IMR-90 (cell line): ENCODE results near the gene ADGRV1. TPM values are rescaled to one million over a fixed set of nuclear protein-coding genes. Genes with fewer than 3 reads are reported as not detected.

Experiments
- ATAC-seq: fragments of 200-7000 bp; cut with Tn5 transposase; 2 replicates; pipeline ENCODE4 v1.9.1; 2020; ENCODE audit warnings: low read depth, mild to moderate bottlenecking, moderate library complexity
- BruUV-seq: library from RNA; stranded (reverse); fragments of 400-500 nt; replicated peaks from 2 replicates; lab custom pipeline; 2021; lab: Mats Ljungman, UMichigan
- CTCF ChIA-PET: fragments of 300-600 bp; formaldehyde crosslinking; extraction: SDS; loops from one replicate; lab custom pipeline; 2021; ENCODE audit warnings: antibody characterized with exemption; lab: Yijun Ruan, JAX
- POLR2A ChIA-PET: fragments of 300-600 bp; sonication (Branson Sonifier 250); formaldehyde crosslinking; loops from one replicate; lab custom pipeline; 2022; ENCODE audit warnings: antibody characterized with exemption; ENCODE audit not compliant: unreplicated experiment; lab: Charles Lee
- DNase-seq: peaks from one replicate; pipeline ENCODE4 v3.0.0; 2013
- H2AFZ ChIP-seq: replicated peaks from 2 replicates; pipeline ENCODE3; 2013; ENCODE audit warnings: low read length, mild to moderate bottlenecking; ENCODE audit not compliant: poor library complexity
- H2AK5ac ChIP-seq: 2 replicates; pipeline ENCODE4 v1.6.1; 2013; ENCODE audit warnings: low read depth, low read length, inconsistent platforms
- H2AK9ac ChIP-seq: replicated peaks from 2 replicates; pipeline ENCODE3; 2013; ENCODE audit warnings: mild to moderate bottlenecking, low read depth, low read length, moderate library complexity; ENCODE audit not compliant: poor library complexity
- H2BK120ac ChIP-seq: 2 replicates; pipeline ENCODE4 v1.6.1; 2013; ENCODE audit warnings: low read depth, low read length, inconsistent platforms
- H2BK15ac ChIP-seq: 3 replicates; pipeline ENCODE4 v1.6.1; 2013; ENCODE audit warnings: low read depth, low read length, inconsistent platforms
- H2BK20ac ChIP-seq: 2 replicates; pipeline ENCODE4 v1.6.1; 2013; ENCODE audit warnings: low read depth, mild to moderate bottlenecking, inconsistent platforms, low read length, moderate library complexity
- H2BK5ac ChIP-seq: 2 replicates; pipeline ENCODE4 v1.6.1; 2013; ENCODE audit warnings: mild to moderate bottlenecking, low read depth, low read length, inconsistent platforms; ENCODE audit not compliant: poor library complexity, severe bottlenecking
- H3K14ac ChIP-seq: replicated peaks from 2 replicates; pipeline ENCODE4 v1.6.1; 2013; ENCODE audit warnings: low read depth, low read length, inconsistent platforms
- H3K18ac ChIP-seq: 2 replicates; pipeline ENCODE4 v1.6.1; 2013; ENCODE audit warnings: low read depth, low read length, control low read depth
- H3K23ac ChIP-seq: 2 replicates; pipeline ENCODE4 v1.6.1; 2013; ENCODE audit warnings: low read depth, low read length, inconsistent platforms
- H3K27ac ChIP-seq: 2 replicates; pipeline ENCODE4 v1.5.1; 2013; ENCODE audit warnings: mild to moderate bottlenecking, control low read depth, low read length; ENCODE audit not compliant: insufficient read depth
- H3K27me3 ChIP-seq: 2 replicates; pipeline ENCODE4 v1.6.1; 2013; ENCODE audit warnings: low read length; ENCODE audit not compliant: control insufficient read depth, insufficient read depth
- H3K36me3 ChIP-seq: 2 replicates; pipeline ENCODE4 v1.6.1; 2013; ENCODE audit warnings: low read length, mixed read lengths; ENCODE audit not compliant: control insufficient read depth, insufficient read depth
- H3K4ac ChIP-seq: 2 replicates; pipeline ENCODE4 v1.6.1; 2013; ENCODE audit warnings: low read depth, low read length, inconsistent platforms
- H3K4me1 ChIP-seq: 2 replicates; pipeline ENCODE4 v1.6.1; 2013; ENCODE audit warnings: low read length, mixed read lengths; ENCODE audit not compliant: control insufficient read depth, insufficient read depth
- H3K4me2 ChIP-seq: 2 replicates; pipeline ENCODE4 v1.6.1; 2013; ENCODE audit warnings: low read depth, mild to moderate bottlenecking, control low read depth, low read length, moderate library complexity
- H3K4me3 ChIP-seq: 2 replicates; pipeline ENCODE4 v1.5.1; 2013; ENCODE audit warnings: low read depth, mild to moderate bottlenecking, control low read depth, low read length, moderate library complexity; ENCODE audit not compliant: insufficient read depth
- H3K56ac ChIP-seq: 2 replicates; pipeline ENCODE4 v1.6.1; 2013; ENCODE audit warnings: low read length, inconsistent platforms; ENCODE audit not compliant: insufficient read depth; ENCODE audit errors: extremely low read depth
- H3K79me1 ChIP-seq, 2 experiments: 2 replicates each; pipeline ENCODE4 v1.6.1; 2013; ENCODE audit warnings: low read length in 2 of 2, inconsistent platforms in 1 of 2, low read depth in 1 of 2
- H3K9ac ChIP-seq: 2 replicates; pipeline ENCODE4 v1.6.1; 2013; ENCODE audit warnings: low read depth, low read length, control low read depth
- H3K9me1 ChIP-seq: 2 replicates; pipeline ENCODE4 v1.6.1; 2013; ENCODE audit warnings: low read length, inconsistent platforms; ENCODE audit not compliant: insufficient read depth
- H3K9me3 ChIP-seq: 2 replicates; pipeline ENCODE4 v1.6.1; 2013; ENCODE audit warnings: low read length; ENCODE audit not compliant: control insufficient read depth, insufficient read depth
- H4K20me1 ChIP-seq: 2 replicates; pipeline ENCODE4 v1.6.1; 2013; ENCODE audit warnings: low read length, inconsistent platforms; ENCODE audit not compliant: insufficient read depth
- H4K5ac ChIP-seq: 2 replicates; pipeline ENCODE4 v1.6.1; 2013; ENCODE audit warnings: mild to moderate bottlenecking, low read depth, low read length, control low read depth
- H4K8ac ChIP-seq, 2 experiments: 2 replicates each; pipeline ENCODE4 v1.6.1; 2013; ENCODE audit warnings: low read depth in 2 of 2, low read length in 2 of 2, control low read depth in 1 of 2, inconsistent platforms in 1 of 2
- H4K91ac ChIP-seq: 2 replicates; pipeline ENCODE4 v1.6.1; 2013; ENCODE audit warnings: low read depth, low read length, inconsistent platforms; ENCODE audit not compliant: insufficient read depth
- BHLHE40 ChIP-seq: fragments of 150-350 bp; IDR thresholded peaks from 2 replicates; pipeline ENCODE4 v1.6.1; 2016; ENCODE audit warnings: mild to moderate bottlenecking, low read depth, low read length
- CEBPB ChIP-seq: IDR thresholded peaks from 2 replicates; pipeline ENCODE4 v1.6.1; 2012; ENCODE audit warnings: low read depth, low read length, improper control_type of control experiment
- CHD1 ChIP-seq: IDR thresholded peaks from 2 replicates; pipeline ENCODE4 v1.6.1; 2012; ENCODE audit warnings: low read depth, low read length, improper control_type of control experiment
- FOS ChIP-seq: fragments of 150-350 bp; IDR thresholded peaks from 2 replicates; pipeline ENCODE4 v1.6.1; 2016; ENCODE audit warnings: low read depth, low read length
- MAFK ChIP-seq: IDR thresholded peaks from 2 replicates; pipeline ENCODE4 v1.6.1; 2012; ENCODE audit warnings: low read depth, low read length, improper control_type of control experiment
- MAZ ChIP-seq: IDR thresholded peaks from 2 replicates; pipeline ENCODE4 v1.6.1; 2012; ENCODE audit warnings: low read depth, mild to moderate bottlenecking, low read length, improper control_type of control experiment, moderate library complexity, borderline replicate concordance
- MXI1 ChIP-seq: IDR thresholded peaks from 2 replicates; pipeline ENCODE4 v1.6.1; 2012; ENCODE audit warnings: low read depth, mild to moderate bottlenecking, low read length, moderate library complexity, borderline replicate concordance
- NFE2L2 ChIP-seq: fragments of 150-350 bp; IDR thresholded peaks from 2 replicates; pipeline ENCODE4 v1.6.1; 2016; ENCODE audit warnings: low read depth, mild to moderate bottlenecking, low read length
- POLR2A ChIP-seq: IDR thresholded peaks from 2 replicates; pipeline ENCODE4 v1.6.1; 2012; ENCODE audit warnings: mild to moderate bottlenecking, low read depth, low read length
- RAD21 ChIP-seq: IDR thresholded peaks from 2 replicates; pipeline ENCODE4 v1.6.1; 2012; ENCODE audit warnings: low read length, improper control_type of control experiment
- RCOR1 ChIP-seq: IDR thresholded peaks from 2 replicates; pipeline ENCODE4 v1.6.1; 2012; ENCODE audit warnings: mild to moderate bottlenecking, low read length, improper control_type of control experiment; ENCODE audit not compliant: insufficient replicate concordance
- RFX5 ChIP-seq: IDR thresholded peaks from 2 replicates; pipeline ENCODE4 v1.8.0; 2012; ENCODE audit warnings: low read depth, mild to moderate bottlenecking, low read length, moderate library complexity
- SMC3 ChIP-seq: fragments of 150-350 bp; IDR thresholded peaks from 2 replicates; pipeline ENCODE4 v1.6.1; 2016; ENCODE audit warnings: low read depth, mild to moderate bottlenecking, antibody characterized with exemption, low read length, moderate library complexity
- WGBS, 2 experiments: methylation state at CpG; one replicate each; pipeline versions ENCODE4 v1.1.5 to v1.1.7; 2013; ENCODE audit warnings: missing lambda C conversion rate in 2 of 2; ENCODE audit not compliant: insufficient read length in 1 of 2; ENCODE audit errors: extremely low coverage in 2 of 2; 5-methylcytosine and 5-hydroxymethylcytosine counted together
- dilution Hi-C: fragments of 300-500 bp; cut with HindIII; formaldehyde crosslinking; loops from one replicate; pipeline ENCODE4 v1.14.3; 2018; ENCODE audit warnings: low sequenced_read_pairs; ENCODE audit not compliant: unreplicated experiment
- in situ Hi-C: fragments of 300-500 bp; cut with MboI; formaldehyde crosslinking; loops from 3 replicates; pipeline ENCODE4 v1.14.3; 2019; ENCODE audit warnings: low sequenced_read_pairs, inconsistent platforms, mixed read lengths
- intact Hi-C: fragments of 100-400 bp; cut with micrococcal nuclease; formaldehyde crosslinking; loops from 2 replicates; pipeline ENCODE4 v1.10.0; 2022
- polyA plus RNA-seq, 3 experiments: library from polyadenylated mRNA; depleted of rRNA; stranded (reverse); fragments of >200 nt; gene quantifications; 2 replicates each; pipeline ENCODE4 v1.2.3, GENCODE V29; 2012; ENCODE audit warnings: low replicate concordance in 1 of 3
- total RNA-seq: library from RNA; depleted of rRNA; stranded (reverse); fragments of >200 nt; gene quantifications from 2 replicates; pipeline ENCODE4 v1.2.3, GENCODE V29; 2012
- TF ChIP-seq, protein P1 (sequence below): fragments of 150-350 bp; IDR thresholded peaks from 2 replicates; pipeline ENCODE4 v1.6.1; 2016; ENCODE audit warnings: low read depth, mild to moderate bottlenecking, low read length, moderate library complexity, borderline replicate concordance
- TF ChIP-seq, protein P2 (sequence below): fragments of 150-350 bp; IDR thresholded peaks from 2 replicates; pipeline ENCODE4 v1.6.1; 2017; ENCODE audit warnings: mild to moderate bottlenecking, antibody characterized with exemption, low read length, low read depth
- TF ChIP-seq, protein P3 (sequence below): conservative IDR thresholded peaks from 2 replicates; pipeline ENCODE4 v1.5.1; 2012; ENCODE audit warnings: mild to moderate bottlenecking, low read depth, low read length, improper control_type of control experiment

Gene ADGRV1
- total and polyA plus RNA-seq, 2 of the 4 experiments (the other 2 are of a cell fraction): under 0.01 TPM; not detected in 1

DNA sequence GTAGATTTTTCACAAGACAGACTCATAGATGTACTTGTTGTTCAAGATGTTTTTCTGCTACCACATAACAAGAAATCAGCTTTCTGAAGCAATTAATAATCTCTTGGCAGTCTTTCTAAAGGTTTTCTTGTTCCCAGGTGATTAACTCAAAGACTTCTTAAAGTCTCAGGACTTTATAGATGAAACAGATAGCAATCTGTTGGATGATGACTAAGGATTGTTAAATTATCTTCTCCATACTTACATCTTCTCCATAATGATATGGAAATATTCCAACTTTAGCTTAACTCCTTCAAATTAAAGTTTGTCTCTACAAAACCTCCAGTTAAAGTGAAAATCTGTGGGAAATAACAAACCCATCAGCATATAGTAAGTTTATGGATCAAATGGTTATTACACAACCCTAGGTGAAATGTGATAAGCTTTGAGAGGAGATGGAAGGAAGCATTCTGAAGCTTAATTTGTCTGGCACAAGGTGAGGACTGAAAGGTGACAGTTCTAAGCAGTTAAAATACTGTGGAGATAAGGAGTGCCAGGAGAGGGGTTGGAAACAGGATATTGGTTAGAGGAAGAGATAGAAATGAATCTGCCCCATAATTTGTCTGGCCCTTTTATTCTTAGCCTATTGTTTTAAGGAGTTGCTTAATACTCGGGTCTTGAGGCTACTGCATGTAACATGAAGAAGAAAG lies 326.7 kb downstream of the ADGRV1 start:
- Histone ChIP-seq H3K56ac (no peak overlapping the region), H4K5ac (no peak overlapping the region), H2BK120ac (no peak overlapping the region), H2BK15ac (no peak overlapping the region), H3K18ac (no peak overlapping the region), H3K4ac (no peak overlapping the region), H3K79me1 (no peaks in the 10 kb centered on the region), H2AFZ (no peak overlapping the region), H4K20me1 (no peaks in the 10 kb centered on the region), H3K4me1 (no peaks in the 10 kb centered on the region), H3K14ac (no peak overlapping the region), H3K23ac (no peak overlapping the region), H3K36me3 (no peaks in the 10 kb centered on the region), H2AK5ac (no peak overlapping the region), H2BK20ac (no peak overlapping the region), H3K9ac (no peak overlapping the region), H4K8ac (no peak overlapping the region), H3K9me3 (no peaks in the 10 kb centered on the region), H4K91ac (no peak overlapping the region), H3K4me3 (no peak overlapping the region), H3K27me3 (peaks cover 5% of the 10 kb centered on the region), H3K27ac (no peak overlapping the region), H3K9me1 (no peaks in the 10 kb centered on the region), H2AK9ac (no peak overlapping the region), H2BK5ac (no peak overlapping the region), H3K4me2 (no peak overlapping the region)
- no CpG with 5 or more reads among the region's 1 CpG for WGBS, 2 experiments
- dilution Hi-C loops (no loop called here), intact Hi-C loops (no loop called here), in situ Hi-C loops (no loop called here)
- no TSS peak for BruUV-seq
- ChIA-PET CTCF (interaction anchor here (0.6 kb wide), 1 partner anchor 535 kb away, joined by 3 read pairs; no protein-coding TSS in a partner anchor), POLR2A (no interaction called here)
- ATAC-seq (no peak), DNase-seq (no peak)
- TF ChIP-seq SMC3: no peak
- TF ChIP-seq POLR2A: no peak
- TF ChIP-seq MXI1: no peak
- TF ChIP-seq RFX5: no peak
- no peak for TF ChIP-seq FOS
- no peak for TF ChIP-seq RCOR1
- TF ChIP-seq NFE2L2: no peak
- TF ChIP-seq RAD21: no peak
- TF ChIP-seq, protein P1, sequence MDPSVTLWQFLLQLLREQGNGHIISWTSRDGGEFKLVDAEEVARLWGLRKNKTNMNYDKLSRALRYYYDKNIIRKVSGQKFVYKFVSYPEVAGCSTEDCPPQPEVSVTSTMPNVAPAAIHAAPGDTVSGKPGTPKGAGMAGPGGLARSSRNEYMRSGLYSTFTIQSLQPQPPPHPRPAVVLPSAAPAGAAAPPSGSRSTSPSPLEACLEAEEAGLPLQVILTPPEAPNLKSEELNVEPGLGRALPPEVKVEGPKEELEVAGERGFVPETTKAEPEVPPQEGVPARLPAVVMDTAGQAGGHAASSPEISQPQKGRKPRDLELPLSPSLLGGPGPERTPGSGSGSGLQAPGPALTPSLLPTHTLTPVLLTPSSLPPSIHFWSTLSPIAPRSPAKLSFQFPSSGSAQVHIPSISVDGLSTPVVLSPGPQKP: no peak
- TF ChIP-seq BHLHE40: no peak
- no peak for TF ChIP-seq CEBPB
- no peak for TF ChIP-seq MAFK
- no peak for TF ChIP-seq MAZ
- TF ChIP-seq, protein P2, sequence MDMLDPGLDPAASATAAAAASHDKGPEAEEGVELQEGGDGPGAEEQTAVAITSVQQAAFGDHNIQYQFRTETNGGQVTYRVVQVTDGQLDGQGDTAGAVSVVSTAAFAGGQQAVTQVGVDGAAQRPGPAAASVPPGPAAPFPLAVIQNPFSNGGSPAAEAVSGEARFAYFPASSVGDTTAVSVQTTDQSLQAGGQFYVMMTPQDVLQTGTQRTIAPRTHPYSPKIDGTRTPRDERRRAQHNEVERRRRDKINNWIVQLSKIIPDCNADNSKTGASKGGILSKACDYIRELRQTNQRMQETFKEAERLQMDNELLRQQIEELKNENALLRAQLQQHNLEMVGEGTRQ: no peak
- TF ChIP-seq, protein P3, sequence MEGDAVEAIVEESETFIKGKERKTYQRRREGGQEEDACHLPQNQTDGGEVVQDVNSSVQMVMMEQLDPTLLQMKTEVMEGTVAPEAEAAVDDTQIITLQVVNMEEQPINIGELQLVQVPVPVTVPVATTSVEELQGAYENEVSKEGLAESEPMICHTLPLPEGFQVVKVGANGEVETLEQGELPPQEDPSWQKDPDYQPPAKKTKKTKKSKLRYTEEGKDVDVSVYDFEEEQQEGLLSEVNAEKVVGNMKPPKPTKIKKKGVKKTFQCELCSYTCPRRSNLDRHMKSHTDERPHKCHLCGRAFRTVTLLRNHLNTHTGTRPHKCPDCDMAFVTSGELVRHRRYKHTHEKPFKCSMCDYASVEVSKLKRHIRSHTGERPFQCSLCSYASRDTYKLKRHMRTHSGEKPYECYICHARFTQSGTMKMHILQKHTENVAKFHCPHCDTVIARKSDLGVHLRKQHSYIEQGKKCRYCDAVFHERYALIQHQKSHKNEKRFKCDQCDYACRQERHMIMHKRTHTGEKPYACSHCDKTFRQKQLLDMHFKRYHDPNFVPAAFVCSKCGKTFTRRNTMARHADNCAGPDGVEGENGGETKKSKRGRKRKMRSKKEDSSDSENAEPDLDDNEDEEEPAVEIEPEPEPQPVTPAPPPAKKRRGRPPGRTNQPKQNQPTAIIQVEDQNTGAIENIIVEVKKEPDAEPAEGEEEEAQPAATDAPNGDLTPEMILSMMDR: no peak
- no peak for TF ChIP-seq CHD1
